GM12878 (cell line): Measurements from ENCODE around the gene MRGPRG. TPM values are rescaled to one million over a fixed set of nuclear protein-coding genes. Genes with fewer than 3 reads are reported as not detected.

Experiments
- ATAC-seq: fragments of 200-7000 bp; cut with Tn5 transposase; 3 replicates; pipeline ENCODE4 v1.9.1; 2020; ENCODE audit warnings: mild to moderate bottlenecking, moderate library complexity
- BruUV-seq: library from RNA; stranded (reverse); fragments of 400-500 nt; replicated peaks from 2 replicates; lab custom pipeline; 2021; lab: Mats Ljungman, UMichigan
- CTCF ChIA-PET: fragments of 300-600 bp; sonication (Branson Sonifier 250); formaldehyde crosslinking; extraction: SDS; loops from one replicate; lab custom pipeline; 2021; ENCODE audit warnings: inconsistent platforms; lab: Yijun Ruan, JAX
- POLR2A ChIA-PET: fragments of 350-600 bp; formaldehyde crosslinking; extraction: SDS; loops from one replicate; lab custom pipeline; 2021; ENCODE audit warnings: inconsistent platforms; lab: Charles Lee
- RAD21 ChIA-PET: fragments of 300-600 bp; sonication (Branson Sonifier 250); formaldehyde crosslinking; loops from one replicate; lab custom pipeline; 2023; ENCODE audit warnings: antibody characterized with exemption; ENCODE audit not compliant: unreplicated experiment; lab: Charles Lee
- SMC1A ChIA-PET: fragments of 300-600 bp; sonication (Branson Sonifier 250); formaldehyde crosslinking; loops from one replicate; lab custom pipeline; 2023; ENCODE audit not compliant: unreplicated experiment, uncharacterized antibody; lab: Charles Lee
- DNase-seq: peaks from one replicate; pipeline ENCODE4 v3.0.0-alpha.2; 2011; ENCODE audit warnings: low read depth, low spot score
- FAIRE-seq: peaks from 3 replicates; lab custom pipeline; 2011; peaks lifted over from hg19 to GRCh38; lab: Jason Lieb, UNC
- H2AFZ ChIP-seq: 2 replicates; pipeline ENCODE4 v1.6.0; 2011; ENCODE audit warnings: low read depth, low read length, control low read depth; ENCODE audit not compliant: control insufficient read depth
- H3K27ac ChIP-seq: 2 replicates; pipeline ENCODE4 v1.5.1; 2011; ENCODE audit warnings: control low read depth; ENCODE audit not compliant: control insufficient read depth, insufficient read depth
- H3K27me3 ChIP-seq, 2 experiments: replicated peaks in 1 of 2; 2 replicates each; pipeline versions ENCODE4 v1.6.0 to v1.6.1; 2011; ENCODE audit warnings: low read length in 1 of 2; ENCODE audit not compliant: control insufficient read depth in 2 of 2, insufficient read depth in 2 of 2
- H3K36me3 ChIP-seq, 2 experiments: 2 replicates each; pipeline ENCODE4 v1.5.1; 2011; ENCODE audit warnings: low read length in 1 of 2; ENCODE audit not compliant: control insufficient read depth in 2 of 2, insufficient read depth in 2 of 2
- H3K4me1 ChIP-seq: 2 replicates; pipeline ENCODE4 v1.6.1; 2011; ENCODE audit warnings: mild to moderate bottlenecking, low read length, moderate library complexity, mixed read lengths; ENCODE audit not compliant: control insufficient read depth, insufficient read depth
- H3K4me2 ChIP-seq: 2 replicates; pipeline ENCODE4 v1.6.0; 2011; ENCODE audit warnings: control low read depth; ENCODE audit not compliant: control insufficient read depth, insufficient read depth
- H3K4me3 ChIP-seq: fragments of 200-600 bp; sonication (generic); 2 replicates; pipeline ENCODE4 v1.5.1; 2016
- H3K79me2 ChIP-seq: 2 replicates; pipeline ENCODE4 v1.6.0; 2011; ENCODE audit warnings: low read length; ENCODE audit not compliant: control insufficient read depth, insufficient read depth
- H3K9ac ChIP-seq: 2 replicates; pipeline ENCODE4 v1.8.0; 2011; ENCODE audit warnings: low read length, control low read depth, mixed read lengths; ENCODE audit not compliant: control insufficient read depth, insufficient read depth
- H3K9me3 ChIP-seq: replicated peaks from 3 replicates; pipeline ENCODE4 v1.5.1; 2011; ENCODE audit warnings: mild to moderate bottlenecking, low read length; ENCODE audit not compliant: control insufficient read depth, insufficient read depth
- H4K20me1 ChIP-seq: 2 replicates; pipeline ENCODE4 v1.6.0; 2011; ENCODE audit not compliant: control insufficient read depth, insufficient read depth
- CHD2 ChIP-seq: IDR thresholded peaks from 2 replicates; pipeline ENCODE4 v1.6.1; 2011; ENCODE audit warnings: low read depth, low read length, improper control_type of control experiment, borderline replicate concordance
- CREB1 ChIP-seq: IDR thresholded peaks from 2 replicates; pipeline ENCODE4 v1.6.1; 2012; ENCODE audit warnings: low read depth, mild to moderate bottlenecking, inconsistent platforms
- FOS ChIP-seq: IDR thresholded peaks from 3 replicates; pipeline ENCODE4 v1.6.1; 2011; ENCODE audit warnings: borderline replicate concordance; ENCODE audit not compliant: insufficient read length; ENCODE audit errors: extremely low read depth
- GABPA ChIP-seq: IDR thresholded peaks from 2 replicates; pipeline ENCODE4 v1.6.1; 2014; ENCODE audit warnings: antibody characterized with exemption, low read depth, mild to moderate bottlenecking, inconsistent platforms
- MXI1 ChIP-seq: fragments of 150-350 bp; IDR thresholded peaks from 2 replicates; pipeline ENCODE4 v1.6.1; 2011; ENCODE audit warnings: low read depth, mild to moderate bottlenecking, inconsistent platforms, low read length, improper control_type of control experiment
- NFYB ChIP-seq: IDR thresholded peaks from 2 replicates; pipeline ENCODE4 v1.6.1; 2011; ENCODE audit warnings: low read depth, mild to moderate bottlenecking, low read length, improper control_type of control experiment, moderate library complexity; ENCODE audit not compliant: insufficient read depth
- NR2C1 ChIP-seq: fragments of 450-650 bp; IDR thresholded peaks from 2 replicates; pipeline ENCODE4 v1.6.1; 2017; ENCODE audit warnings: antibody characterized with exemption, mild to moderate bottlenecking, moderate library complexity
- NRF1 ChIP-seq: conservative IDR thresholded peaks from 2 replicates; pipeline ENCODE4 v1.6.1; 2011; ENCODE audit warnings: mild to moderate bottlenecking, low read depth, low read length, improper control_type of control experiment
- TARDBP ChIP-seq: IDR thresholded peaks from 2 replicates; pipeline ENCODE4 v1.6.1; 2016; ENCODE audit warnings: borderline replicate concordance
- TCF3 ChIP-seq: IDR thresholded peaks from 2 replicates; pipeline ENCODE4 v1.6.1; 2012; ENCODE audit warnings: low read depth, mild to moderate bottlenecking, low read length, borderline replicate concordance; ENCODE audit not compliant: insufficient read depth
- ZSCAN29 ChIP-seq: fragments of 450-650 bp; IDR thresholded peaks from 2 replicates; pipeline ENCODE4 v1.6.1; 2017; ENCODE audit warnings: mild to moderate bottlenecking, moderate library complexity
- WGBS: methylation state at CpG from one replicate; pipeline ENCODE4 v1.1.6; 2016; ENCODE audit warnings: low lambda C conversion rate; ENCODE audit not compliant: insufficient replicate concordance, insufficient coverage; ENCODE audit errors: missing lambda C conversion rate; 5-methylcytosine and 5-hydroxymethylcytosine counted together
- in situ Hi-C: fragments of 300-500 bp; cut with MboI; formaldehyde crosslinking; loops from 9 replicates; pipeline ENCODE4 v1.14.3; 2018; ENCODE audit warnings: mixed read lengths
- intact Hi-C: fragments of 100-400 bp; cut with micrococcal nuclease; formaldehyde crosslinking; loops from one replicate; pipeline ENCODE4 v1.14.2; 2022; ENCODE audit not compliant: unreplicated experiment
- polyA plus RNA-seq, 11 experiments: library from polyadenylated mRNA; depleted of rRNA in 4 of 11; unstranded in 6 of 11; stranded (reverse) in 5 of 11; fragments of >200 nt; fragmentation: Nextera tagmentation in 4 of 11; fragmentation: Illumina TruSeq in 1 of 11; extraction: Ambion mirVana in 4 of 11; extraction: Trizol in 1 of 11; gene quantifications; 1 replicate in 1 of 11; 2 replicates in 10 of 11; pipeline versions ENCODE4 v1.2.1 to v1.2.3, GENCODE V29; 2011 to 2016; ENCODE audit warnings: inconsistent platforms in 2 of 11, missing spikeins in 2 of 11, low read depth in 1 of 11
- total RNA-seq, 4 experiments: library from RNA; depleted of rRNA in 3 of 4; stranded (reverse); fragments of >200 nt in 3 of 4; fragmentation: Illumina TruSeq in 1 of 4; extraction: Trizol in 1 of 4; gene quantifications; 2 replicates each; pipeline versions ENCODE4 v1.2.1 to v1.2.3, GENCODE V29; 2013 to 2021

Gene MRGPRG
- total and polyA plus RNA-seq, 10 of the 15 experiments (the other 5 are each of a cell fraction or from before 2014, with no cell fraction given): not detected

- H3K9me3 ChIP-seq: no peaks in the 10 kb centered on the region
- 66% methylated on average over 38 of the region's 39 CpGs for WGBS
- no peaks in the 10 kb centered on the region for H4K20me1 ChIP-seq
- H3K79me2 ChIP-seq: no peaks in the 10 kb centered on the region
- H3K4me1 ChIP-seq: no peaks in the 10 kb centered on the region
- no peak within 1 kb of the TSS for H3K4me2 ChIP-seq
- H3K36me3 ChIP-seq: no peaks in the 10 kb centered on the region
- no peak within 1 kb of the TSS for H2AFZ ChIP-seq
- POLR2A ChIA-PET: no interaction called here
- no peak within 1 kb of the TSS for H3K4me3 ChIP-seq
- in situ Hi-C loops (no loop called here), intact Hi-C loops (loop anchor here (10.0 kb wide), 1 partner anchor 183 kb away; no protein-coding TSS in a partner anchor)
- FAIRE-seq (no peak), ATAC-seq (no peak), DNase-seq (no peak)
- no peak within 1 kb of the TSS for H3K9ac ChIP-seq
- CTCF ChIA-PET: no interaction called here
- RAD21 ChIA-PET: no interaction called here
- H3K27ac ChIP-seq: no peak within 1 kb of the TSS
- SMC1A ChIA-PET: no interaction called here
- no peaks in the 10 kb centered on the region; a peak in 2 of 4 replicates for H3K27me3 ChIP-seq
- TF ChIP-seq NRF1 (no peak), CHD2 (no peak)
- no TSS peak for BruUV-seq
Measured at GRCh38 chr11:3231851-3232744, 13.5 kb upstream of the MRGPRG start, which contains the start of gene MRGPRE. MRGPRE (minus strand) TSS chr11:3232417; CDS start chr11:3228799, 3,618 bp downstream.

- ChIA-PET POLR2A (no interaction called here), RAD21 (no interaction called here), SMC1A (no interaction called here), CTCF (no interaction called here)
- no peak overlapping the region for H3K4me3 ChIP-seq
- no peaks in the 10 kb centered on the region for H3K36me3 ChIP-seq
- DNase-seq: no peak
- intact Hi-C loops (loop anchor here (10.0 kb wide), 1 partner anchor 183 kb away; no protein-coding TSS in a partner anchor), in situ Hi-C loops (no loop called here)
- no peak overlapping the region for H3K9ac ChIP-seq
- H3K4me1 ChIP-seq: no peaks in the 10 kb centered on the region
- H3K9me3 ChIP-seq: no peaks in the 10 kb centered on the region
- H3K27ac ChIP-seq: no peak overlapping the region
- no peaks in the 10 kb centered on the region; a peak in 2 of 4 replicates for H3K27me3 ChIP-seq
- FAIRE-seq: no peak
- WGBS: 18% methylated on average over 2 of the region's 6 CpGs
- H4K20me1 ChIP-seq: no peaks in the 10 kb centered on the region
- ATAC-seq: no peak
- no TSS peak for BruUV-seq
- no peak for TF ChIP-seq NR2C1
- no peak for TF ChIP-seq FOS
- TF ChIP-seq TARDBP: no peak
- no peak for TF ChIP-seq ZSCAN29
- no peak for TF ChIP-seq CREB1
- no peak for TF ChIP-seq GABPA
- no peak for TF ChIP-seq NFYB
- no peak for TF ChIP-seq TCF3
- TF ChIP-seq MXI1: no peak
- no peak overlapping the region for H2AFZ ChIP-seq
- H3K79me2 ChIP-seq: no peaks in the 10 kb centered on the region
- H3K4me2 ChIP-seq: no peak overlapping the region
Measured at GRCh38 chr11:3231550-3231850, 12.9 kb upstream of the MRGPRG start.
